Hematopoietic multipotent progenitor cell treated with erythropoietin and hydrocortisone succinate and interleukin-3 and kit ligand, for 15 days (in vitro differentiated cells): ENCODE measurements around the gene CSH1.
"Not testable (repeated sequence)": the region's sequence is repeated elsewhere in the genome, so short reads cannot be mapped to it uniquely, and the experiment has no call there.

Experiments used
- DNase-seq: peaks from one replicate; pipeline ENCODE4 v3.0.0-alpha.2; 2015; ENCODE audit warnings: low spot score

CSH1 gene

DNA sequence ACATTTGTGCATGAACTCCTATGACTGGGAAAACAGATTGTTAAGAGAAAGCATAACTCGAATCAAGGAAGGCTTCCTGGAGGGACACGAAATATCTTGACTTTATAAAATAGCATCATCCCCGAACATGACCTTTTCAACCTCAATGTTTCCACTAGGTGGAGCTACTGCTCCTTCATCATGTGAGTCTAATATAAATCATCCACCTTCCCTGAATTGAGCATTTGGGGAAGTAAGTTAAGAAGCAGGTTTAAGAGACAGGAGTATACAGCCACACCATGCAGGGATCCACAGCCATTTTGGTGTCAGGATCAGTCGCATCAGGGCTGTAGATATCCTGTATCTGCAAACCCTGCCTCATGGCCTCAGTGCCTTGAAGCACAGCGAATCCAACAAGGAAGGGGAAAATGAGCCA is 7.4 kb upstream of the CSH1 start:
- DNase-seq = not testable (repeated sequence)

DNA sequence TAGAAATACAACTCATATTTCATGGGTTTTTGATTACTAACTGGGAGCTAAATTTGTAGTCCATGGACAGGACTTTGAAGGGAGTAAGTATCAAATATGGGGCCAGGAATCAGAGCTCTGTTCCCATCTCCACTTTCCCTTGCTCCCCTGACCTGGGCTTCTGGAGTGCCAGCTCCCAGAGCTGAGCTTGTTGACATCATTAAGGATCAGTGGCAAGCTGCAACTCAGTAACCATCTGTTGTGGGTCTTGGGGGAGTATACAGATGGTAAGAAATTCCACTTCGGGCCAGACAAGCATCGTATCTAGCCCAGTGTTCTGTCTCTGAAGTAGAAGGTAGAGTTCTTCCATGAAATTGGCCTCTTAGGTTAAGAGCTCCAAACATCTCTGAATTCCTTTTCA is 5.6 kb upstream of the CSH1 start:
- not testable (repeated sequence) for DNase-seq

- not testable (repeated sequence) for DNase-seq
These were observed 2.8 kb upstream of the CSH1 start for GRCh38 chr17:63898899-63899798.

DNA sequence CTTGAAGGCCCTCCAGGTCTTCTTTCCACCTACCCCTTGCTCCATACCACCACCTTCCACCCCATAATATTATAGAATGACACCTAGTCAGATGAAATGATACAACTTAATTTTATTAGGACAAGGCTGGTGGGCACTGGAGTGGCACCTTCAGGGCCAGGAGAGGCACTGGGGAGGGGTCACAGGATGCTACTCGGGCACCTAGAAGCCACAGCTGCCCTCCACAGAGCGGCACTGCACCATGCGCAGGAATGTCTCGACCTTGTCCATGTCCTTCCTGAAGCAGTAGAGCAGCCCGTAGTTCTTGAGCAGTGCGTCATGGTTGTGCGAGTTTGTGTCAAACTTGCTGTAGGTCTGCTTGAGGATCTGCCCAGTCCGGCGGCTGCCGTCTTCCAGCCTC is 1.6 kb downstream of the CSH1 start:
- DNase-seq = not testable (repeated sequence)

DNA sequence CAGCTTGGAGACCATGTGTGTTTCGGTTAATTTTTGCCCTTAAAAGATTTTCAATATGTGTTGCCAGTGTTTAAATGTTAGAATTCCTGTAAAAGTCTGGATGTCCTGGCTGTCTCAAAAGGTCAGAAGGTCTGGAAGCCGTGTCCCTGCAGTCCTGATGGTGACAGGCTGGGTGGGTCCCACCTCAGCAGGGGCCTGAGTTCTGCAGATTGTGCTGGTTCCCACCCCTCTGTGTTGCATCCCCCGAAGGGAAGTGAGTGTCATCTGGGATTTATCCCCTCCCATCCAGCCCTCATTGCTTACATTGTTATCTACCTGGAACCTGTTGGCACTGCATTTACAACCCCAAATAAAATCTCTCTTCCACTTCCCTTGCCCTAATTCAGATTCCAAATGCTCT is 2.4 kb downstream of the CSH1 start:
- DNase-seq = not testable (repeated sequence)

DNA sequence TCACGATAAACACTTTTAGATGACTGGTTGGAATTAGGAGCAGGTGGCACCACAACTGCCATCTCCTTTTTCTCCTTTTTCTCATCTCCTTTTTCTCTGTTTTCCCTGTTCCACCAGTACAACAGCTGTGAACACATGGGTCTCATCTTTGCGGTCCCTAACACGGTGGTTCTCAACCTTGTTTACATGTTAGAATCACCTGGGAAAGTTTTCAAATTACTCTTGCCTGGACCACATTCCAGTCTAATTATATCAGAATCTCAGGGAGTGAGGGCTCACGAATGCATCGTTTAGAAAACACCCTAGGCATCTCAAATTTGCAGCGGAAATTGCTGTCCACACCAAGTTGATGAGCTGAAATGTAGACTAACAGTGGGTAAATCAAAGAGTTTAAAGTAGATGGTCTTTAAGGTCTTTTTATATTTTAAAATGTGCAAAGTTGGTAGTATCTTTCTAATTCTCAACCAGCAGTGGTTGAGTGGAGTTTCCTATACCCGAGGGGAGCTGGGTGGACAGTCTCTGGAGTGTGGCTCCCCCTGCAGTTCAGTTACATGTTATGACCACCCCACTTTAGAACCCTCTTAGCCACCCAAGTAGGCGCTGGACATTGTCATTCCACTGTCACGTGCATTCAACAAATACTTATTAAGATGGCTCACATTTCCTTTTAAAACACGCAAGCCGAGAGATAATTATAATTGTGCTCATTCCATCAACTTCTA is 3.9 kb downstream of the CSH1 start:
- not testable (repeated sequence) for DNase-seq

DNA sequence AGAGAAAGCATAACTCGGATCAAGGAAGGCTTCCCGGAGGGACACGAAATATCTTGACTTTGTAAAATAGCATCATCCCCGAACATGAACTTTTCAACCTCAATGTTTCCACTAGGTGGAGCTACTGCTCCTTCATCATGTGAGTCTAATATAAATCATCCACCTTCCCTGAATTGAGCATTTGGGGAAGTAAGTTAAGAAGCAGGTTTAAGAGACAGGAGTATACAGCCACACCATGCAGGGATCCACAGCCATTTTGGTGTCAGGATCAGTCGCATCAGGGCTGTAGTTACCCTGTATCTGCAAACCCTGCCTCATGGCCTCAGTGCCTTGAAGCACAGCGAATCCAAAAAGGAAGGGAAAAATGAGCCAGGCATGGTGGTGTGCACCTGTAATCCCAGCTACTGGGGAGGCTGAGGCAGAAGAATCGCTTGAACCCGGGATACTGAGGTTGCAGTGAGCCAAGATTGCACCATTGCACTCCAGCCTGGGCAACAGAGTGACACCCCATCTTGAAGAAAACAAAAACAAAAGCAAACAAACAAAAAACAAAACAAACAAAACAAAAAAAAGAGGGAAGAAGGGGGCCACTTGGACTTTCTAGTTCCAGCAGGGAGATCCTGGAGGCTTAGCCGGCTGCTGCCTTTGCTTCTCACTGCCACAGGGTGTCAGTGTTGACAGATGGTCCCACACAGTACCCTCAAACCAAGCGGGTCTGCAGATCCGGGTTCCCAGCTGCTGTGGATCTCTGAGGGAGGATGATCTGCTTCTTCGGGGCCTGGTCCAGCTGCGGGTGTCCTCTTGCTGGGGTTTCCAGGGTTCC is 7.1 kb downstream of the CSH1 start:
- DNase-seq = peak; percentile 29

- not testable (repeated sequence) for DNase-seq
These were observed 11.3 kb downstream of the CSH1 start for GRCh38 chr17:63885119-63885518.

DNA sequence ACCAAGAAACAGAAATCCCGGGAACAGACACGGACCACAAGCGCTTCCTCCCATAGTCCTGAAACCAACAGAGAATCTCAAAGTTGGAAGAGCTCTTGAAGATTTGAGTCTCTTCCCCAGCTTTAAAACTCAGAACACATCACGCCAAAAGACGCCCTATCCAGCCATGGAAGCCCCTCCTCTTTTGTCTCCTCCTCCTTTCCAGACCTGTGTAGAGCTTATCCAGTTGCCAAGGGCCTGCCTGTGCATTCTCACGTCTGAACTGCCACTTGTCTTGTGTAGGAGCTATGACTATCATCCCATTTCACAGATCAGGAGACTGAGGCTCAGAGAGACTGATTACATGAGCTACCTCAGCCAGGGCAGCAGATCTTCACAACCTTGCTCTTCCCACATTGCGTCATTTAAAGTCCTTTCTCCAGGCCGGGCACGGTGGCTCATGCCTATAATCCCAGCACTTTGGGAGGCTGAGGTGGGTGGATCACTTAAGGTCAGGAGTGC is 13.7 kb downstream of the CSH1 start:
- not testable (repeated sequence) for DNase-seq

DNA sequence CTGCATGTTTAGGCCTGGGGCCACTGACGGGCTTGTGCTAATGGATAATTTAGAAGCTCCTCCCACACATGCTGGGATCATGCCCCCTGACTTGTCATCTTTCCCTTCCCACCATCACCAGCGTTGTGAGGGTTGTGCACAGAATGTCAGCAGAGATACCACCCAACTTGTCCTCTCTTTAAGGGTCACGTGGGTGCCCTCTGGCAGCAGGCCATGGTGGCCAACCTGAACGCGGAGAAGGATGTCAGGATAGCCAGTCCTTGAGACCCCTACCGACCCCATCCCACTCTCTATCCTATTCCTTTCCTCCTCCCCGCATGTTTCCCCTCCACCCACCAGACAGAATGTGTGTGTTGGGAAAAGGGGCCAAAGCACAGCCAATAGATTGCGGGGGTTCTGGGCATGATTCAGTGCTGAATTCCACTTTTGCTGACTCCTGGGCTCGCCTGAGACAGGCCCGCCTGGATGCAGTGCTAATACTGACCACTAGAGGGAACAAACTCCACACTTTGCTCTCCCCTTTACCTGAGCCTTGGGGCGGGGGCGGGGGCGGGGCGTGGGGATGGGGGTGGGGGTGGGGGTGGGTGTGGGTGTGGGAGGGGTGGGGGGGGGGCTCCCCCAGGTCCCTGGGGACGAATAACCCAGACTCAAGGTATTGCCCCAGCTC is 14.3 kb downstream of the CSH1 start, which contains the start of gene GH2:
GH2 (minus strand) TSS at position 10 of the 667 bp plus-strand sequence. CDS start 143 bp downstream, outside the sequence.
- peak; percentile 60 for DNase-seq

- not testable (repeated sequence) for DNase-seq
These were observed 15.0 kb downstream of the CSH1 start for GRCh38 chr17:63881337-63881736.

DNA sequence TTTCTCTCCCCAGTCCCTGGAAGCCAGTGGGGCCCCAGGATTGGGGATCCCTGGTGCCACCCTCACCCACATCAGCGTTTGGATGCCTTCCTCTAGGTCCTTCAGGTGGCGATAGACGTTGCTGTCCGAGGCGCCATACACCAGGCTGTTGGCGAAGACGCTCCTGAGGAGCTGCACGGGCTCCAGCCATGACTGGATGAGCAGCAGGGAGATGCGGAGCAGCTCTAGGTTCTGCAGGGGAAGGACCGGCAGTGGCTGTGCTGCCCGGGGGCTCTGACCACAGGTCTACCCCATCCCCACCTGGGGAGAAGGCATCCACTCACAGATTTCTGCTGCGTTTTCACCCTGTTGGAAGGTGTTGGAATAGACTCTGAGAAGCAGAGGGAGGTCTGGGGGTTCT is 15.7 kb downstream of the CSH1 start:
- no peak for DNase-seq

GRCh38 chr17:63878413-63878812 is 18.0 kb downstream of the CSH1 start:
- DNase-seq = not testable (repeated sequence)

- DNase-seq = not testable (repeated sequence)
These were observed 21.7 kb downstream of the CSH1 start for GRCh38 chr17:63874693-63875092.

DNA sequence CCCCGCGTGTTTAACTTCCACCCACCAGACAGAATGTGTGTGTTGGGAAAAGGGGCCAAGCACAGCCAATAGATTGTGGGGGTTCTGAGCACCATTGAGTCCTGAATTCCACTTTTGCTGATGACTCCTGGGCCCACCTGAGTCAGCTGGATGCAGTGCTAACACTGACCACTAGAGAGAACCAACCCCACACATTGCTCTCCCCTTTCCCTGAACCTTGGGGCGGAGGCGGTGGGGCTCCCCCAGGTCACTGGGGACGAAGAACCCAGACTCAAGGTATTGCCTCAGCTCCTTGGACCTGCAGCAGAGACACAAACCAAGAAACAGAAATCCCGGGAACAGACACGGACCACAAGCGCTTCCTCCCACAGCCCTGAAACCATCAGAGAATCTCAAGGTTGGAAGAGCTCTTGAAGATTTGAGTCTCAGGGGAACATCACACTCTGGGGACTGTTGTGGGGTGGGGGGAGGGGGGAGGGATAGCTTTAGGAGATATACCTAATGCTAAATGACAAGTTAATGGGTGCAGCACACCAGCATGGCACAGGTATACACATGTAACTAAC is 22.2 kb downstream of the CSH1 start:
- DNase-seq = not testable (repeated sequence)

GRCh38 chr17:63873577-63873976 is 22.8 kb downstream of the CSH1 start, which contains the start of gene CSH2:
Gene CSH2 (minus strand): TSS chr17:63873677. CDS start chr17:63873614, 63 bp downstream.
- not testable (repeated sequence) for DNase-seq

GRCh38 chr17:63871646-63872365 is 24.6 kb downstream of the CSH1 start:
- not testable (repeated sequence) for DNase-seq

GRCh38 chr17:63870292-63870665 is 26.1 kb downstream of the CSH1 start:
- not testable (repeated sequence) for DNase-seq

- not testable (repeated sequence) for DNase-seq
These were observed 26.7 kb downstream of the CSH1 start for GRCh38 chr17:63869491-63870291.
